NAMALWA (cell line): ENCODE measurements around the gene TAF4.
A peak's percentile ranks its signal among the peaks of the same experiment; 100 is the strongest.
"Not testable (repeated sequence)": the region's sequence is repeated elsewhere in the genome, so short reads cannot be mapped to it uniquely, and the experiment has no call there.

ENCODE experiments used
- DNase-seq: peaks from one replicate; pipeline ENCODE4 v3.0.0-alpha.2; 2015; ENCODE audit warnings: low spot score

TAF4 gene

GRCh38 chr20:62003567-62004405 lies 61.9 kb downstream of the TAF4 start:
- no peak for DNase-seq

- DNase-seq = no peak
Observed at GRCh38 chr20:62002882-62003480, 62.7 kb downstream of the TAF4 start.

GRCh38 chr20:62001178-62001715 lies 64.4 kb downstream of the TAF4 start:
- DNase-seq = no peak

GRCh38 chr20:61998343-61999121 lies 67.1 kb downstream of the TAF4 start:
- DNase-seq = no peak

- DNase-seq = no peak
Observed at GRCh38 chr20:61997891-61998290, 67.8 kb downstream of the TAF4 start.

- no peak for DNase-seq
Observed at GRCh38 chr20:61997372-61997771, 68.3 kb downstream of the TAF4 start.

GRCh38 chr20:61994546-61994945 lies 71.1 kb downstream of the TAF4 start:
- no peak for DNase-seq

- DNase-seq = no peak
Observed at GRCh38 chr20:61993058-61993457, 72.6 kb downstream of the TAF4 start.

- no peak for DNase-seq
Observed at GRCh38 chr20:61991476-61991875, 74.2 kb downstream of the TAF4 start.

GRCh38 chr20:61990484-61990883 lies 75.2 kb downstream of the TAF4 start:
- no peak for DNase-seq

- DNase-seq = no peak
Observed at GRCh38 chr20:61989741-61990140, 75.9 kb downstream of the TAF4 start.

GRCh38 chr20:61988665-61989064 lies 77.0 kb downstream of the TAF4 start:
- no peak for DNase-seq

- no peak for DNase-seq
Observed at GRCh38 chr20:61986762-61987321, 78.8 kb downstream of the TAF4 start.

GRCh38 chr20:61985096-61985495 lies 80.6 kb downstream of the TAF4 start:
- no peak for DNase-seq

GRCh38 chr20:61984431-61984830 lies 81.2 kb downstream of the TAF4 start:
- not testable (repeated sequence) for DNase-seq

- no peak for DNase-seq
Observed at GRCh38 chr20:61983965-61984364, 81.7 kb downstream of the TAF4 start.

- no peak for DNase-seq
Observed at GRCh38 chr20:61982951-61983315, 82.7 kb downstream of the TAF4 start.

GRCh38 chr20:61982191-61982950 lies 83.3 kb downstream of the TAF4 start:
- no peak for DNase-seq

- DNase-seq = not testable (repeated sequence)
Observed at GRCh38 chr20:61981691-61982090, 84.0 kb downstream of the TAF4 start.

- DNase-seq = peak; percentile 40
Observed at GRCh38 chr20:61980647-61981583, 84.8 kb downstream of the TAF4 start.
